Subcutaneous adipose tissue (tissue), 4 donors: ENCODE results near the gene COPB2. TPM values are rescaled to one million over a fixed set of nuclear protein-coding genes. Genes with fewer than 3 reads are reported as not detected.

Source experiments
- CTCF ChIP-seq: fragments of 450-650 bp; IDR thresholded peaks from one replicate; pipeline ENCODE4 v1.5.1; 2016; ENCODE audit warnings: low read depth, mild to moderate bottlenecking, control low read depth, antibody characterized with exemption, moderate library complexity
- total RNA-seq, 4 donors: library from RNA; depleted of rRNA; stranded (reverse); fragments of >200 nt; gene quantifications; one replicate each; pipeline ENCODE4 v1.1.0, GENCODE V29; 2016

COPB2 gene
- total RNA-seq, 4 donors from 2014 or later, result 83.0 to 108 (median 106) TPM

- no peak for TF ChIP-seq CTCF
These were observed 36.4 kb upstream of the COPB2 start for GRCh38 chr3:139425745-139426400.

- TF ChIP-seq CTCF, result no peak
These were observed 33.8 kb upstream of the COPB2 start for GRCh38 chr3:139423232-139423631.

GRCh38 chr3:139421460-139421859, 32.0 kb upstream of the COPB2 start:
- no peak for TF ChIP-seq CTCF

- no peak for TF ChIP-seq CTCF
These were observed 31.6 kb upstream of the COPB2 start for GRCh38 chr3:139421040-139421439.

- no peak for TF ChIP-seq CTCF
These were observed 28.7 kb upstream of the COPB2 start for GRCh38 chr3:139418144-139418543.

- TF ChIP-seq CTCF, result no peak
These were observed 26.8 kb upstream of the COPB2 start for GRCh38 chr3:139416275-139416674.

GRCh38 chr3:139414608-139415224, 25.3 kb upstream of the COPB2 start:
- TF ChIP-seq CTCF, result no peak
